GM06990 (cell line): ENCODE data around the gene RNF31.

Experiments
- DNase-seq: peaks from one replicate; pipeline ENCODE4 v3.0.0-alpha.2; 2011; ENCODE audit not compliant: insufficient read length; ENCODE audit errors: extremely low read depth
- H3K27me3 ChIP-seq: replicated peaks from 2 replicates; pipeline ENCODE4 v1.6.0; 2011; ENCODE audit warnings: low read length; ENCODE audit not compliant: control insufficient read depth, insufficient read depth
- H3K36me3 ChIP-seq: 2 replicates; pipeline ENCODE4 v1.5.1; 2011; ENCODE audit warnings: low read length; ENCODE audit not compliant: control insufficient read depth, insufficient read depth
- H3K4me3 ChIP-seq: replicated peaks from 2 replicates; pipeline ENCODE4 v1.5.1; 2011; ENCODE audit warnings: low read depth, mild to moderate bottlenecking, control low read depth, low read length
- CTCF ChIP-seq: IDR thresholded peaks from 2 replicates; pipeline ENCODE4 v1.5.1; 2011; ENCODE audit warnings: low read length, control low read depth, mild to moderate bottlenecking, inconsistent platforms; ENCODE audit not compliant: insufficient read depth, poor library complexity, severe bottlenecking

The RNF31 gene

GRCh38 chr14:24164518-24164991 lies 17.3 kb downstream of the RNF31 start:
- peaks cover 47% of the 10 kb centered on the region for H3K36me3 ChIP-seq
- no peak overlapping the region for H3K4me3 ChIP-seq
- no peak for TF ChIP-seq CTCF
- DNase-seq, result no peak
- H3K27me3 ChIP-seq, result no peaks in the 10 kb centered on the region

GRCh38 chr14:24165785-24166184 lies 18.5 kb downstream of the RNF31 start:
- Histone ChIP-seq H3K4me3 (no peak overlapping the region), H3K27me3 (no peaks in the 10 kb centered on the region), H3K36me3 (peaks cover 47% of the 10 kb centered on the region)
- DNase-seq, result no peak
- TF ChIP-seq CTCF, result no peak

GRCh38 chr14:24167469-24168114 lies 20.3 kb downstream of the RNF31 start:
- TF ChIP-seq CTCF, result no peak
- H3K36me3 ChIP-seq, result peaks cover 47% of the 10 kb centered on the region
- H3K4me3 ChIP-seq, result no peak overlapping the region
- no peaks in the 10 kb centered on the region for H3K27me3 ChIP-seq
- DNase-seq, result no peak

- peak; percentile 95 for DNase-seq
- H3K4me3 ChIP-seq, result peak within 1 kb of the TSS; percentile 68
These were observed 24.3 kb downstream of the RNF31 start, which contains the start of gene REC8 for GRCh38 chr14:24171422-24172260. TSS of gene REC8 (plus strand) at chr14:24172080. CDS start at chr14:24172553, 473 bp downstream.

GRCh38 chr14:24172261-24172860 lies 25.1 kb downstream of the RNF31 start:
- TF ChIP-seq CTCF, result no peak
- no peak for DNase-seq
- Histone ChIP-seq H3K27me3 (no peaks in the 10 kb centered on the region), H3K4me3 (peak overlapping the region; percentile 68), H3K36me3 (peaks cover 24% of the 10 kb centered on the region)

More at GRCh38 chr14:24171422-24172260, 24.3 kb downstream of the RNF31 start, which contains the start of gene REC8:
- no peak for TF ChIP-seq CTCF
- Histone ChIP-seq H3K27me3 (no peaks in the 10 kb centered on the region), H3K36me3 (peaks cover 22% of the 10 kb centered on the region)
